GM21526 (cell line): ENCODE measurements around the gene SRSF4.
"Not testable (repeated sequence)": the region's sequence is repeated elsewhere in the genome, so short reads cannot be mapped to it uniquely, and the experiment has no call there.

ENCODE experiments used
- ATAC-seq: cut with Tn5 transposase; IDR thresholded peaks from one replicate; pipeline ENCODE4 v1.9.1; 2021; ENCODE audit warnings: moderate library complexity; ENCODE audit not compliant: unreplicated experiment, low FRiP score

SRSF4 gene

GRCh38 chr1:29181413-29182225, at the start of gene SRSF4:
TSS of gene SRSF4 (minus strand) at chr1:29181900. CDS start at chr1:29181752, 148 bp downstream.
- ATAC-seq = peak; percentile 83

DNA sequence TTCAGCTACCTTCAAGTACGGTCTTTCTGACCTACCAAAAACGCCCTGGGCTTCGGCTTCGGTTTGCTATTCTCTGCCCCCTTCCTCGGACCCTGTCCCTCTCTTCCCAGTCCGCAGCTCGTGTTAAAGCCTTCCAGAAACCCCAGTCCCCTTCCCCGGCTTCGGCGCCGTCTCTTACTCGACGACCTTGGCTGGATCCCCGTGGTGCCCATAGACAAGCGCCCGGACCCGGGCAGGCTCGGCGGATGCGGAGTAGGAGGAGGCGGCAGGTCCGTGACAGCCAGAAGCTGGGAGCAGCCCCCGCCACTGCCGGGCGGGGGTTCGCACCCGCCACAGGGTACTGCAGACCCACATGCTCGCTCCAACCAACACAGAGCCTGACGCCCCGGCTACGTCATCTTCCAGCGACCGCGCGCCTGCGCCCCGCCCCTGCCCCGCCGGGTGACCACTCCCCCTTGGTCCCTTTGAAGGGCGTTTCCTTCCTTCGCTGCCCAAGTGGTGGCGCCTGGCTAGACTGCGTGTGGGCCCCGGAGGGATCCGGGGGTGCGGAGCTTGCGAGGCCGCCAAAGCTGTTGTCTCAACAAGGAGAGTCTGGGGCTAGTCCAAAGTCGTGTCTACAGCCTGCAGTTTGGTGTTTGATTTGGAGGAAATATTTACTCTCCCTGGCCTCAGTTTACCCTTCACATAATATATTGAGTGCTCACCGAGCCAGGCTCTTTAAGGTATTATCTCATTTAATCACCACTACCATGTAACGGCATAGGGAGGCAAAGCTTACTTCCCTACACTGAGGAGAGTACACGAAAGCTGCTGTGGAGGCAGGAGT, 49.1 kb upstream of the SRSF4 start, which contains the start of gene MECR:
TSS of gene MECR (minus strand) at position 382 of the 826 bp plus-strand sequence. CDS start at position 354, 28 bp downstream.
- ATAC-seq = peak; percentile 87

- ATAC-seq = no peak
Observed at GRCh38 chr1:29230204-29230552, 48.5 kb upstream of the SRSF4 start.

DNA sequence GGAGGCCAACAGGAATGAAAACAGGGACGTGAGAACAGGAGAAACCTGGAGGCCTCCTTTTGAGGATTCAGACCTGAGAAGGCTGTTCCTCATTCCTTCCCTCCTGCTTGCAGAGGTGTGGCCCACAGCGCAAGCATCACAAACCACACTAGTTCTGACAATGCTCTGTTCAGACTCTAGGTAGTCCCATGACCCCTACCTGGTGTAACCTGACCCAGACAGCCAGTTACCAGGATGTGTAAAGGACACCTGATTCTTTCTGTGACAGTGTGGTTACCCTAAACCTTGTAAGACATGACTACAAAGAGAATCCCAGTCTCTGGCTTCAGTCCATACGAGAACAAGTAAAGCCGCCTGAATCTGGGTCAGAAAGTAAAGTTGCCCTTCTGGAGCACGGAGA, 45.8 kb upstream of the SRSF4 start:
- no peak for ATAC-seq

- no peak for ATAC-seq
Observed at GRCh38 chr1:29225361-29225760, 43.7 kb upstream of the SRSF4 start.

- ATAC-seq = no peak
Observed at GRCh38 chr1:29224356-29224837, 42.7 kb upstream of the SRSF4 start.

- no peak for ATAC-seq
Observed at GRCh38 chr1:29223521-29223920, 41.8 kb upstream of the SRSF4 start.

GRCh38 chr1:29222686-29223085, 41.0 kb upstream of the SRSF4 start:
- ATAC-seq = no peak

GRCh38 chr1:29222260-29222659, 40.6 kb upstream of the SRSF4 start:
- ATAC-seq = not testable (repeated sequence)

- ATAC-seq = no peak
Observed at GRCh38 chr1:29221296-29221695, 39.6 kb upstream of the SRSF4 start.

DNA sequence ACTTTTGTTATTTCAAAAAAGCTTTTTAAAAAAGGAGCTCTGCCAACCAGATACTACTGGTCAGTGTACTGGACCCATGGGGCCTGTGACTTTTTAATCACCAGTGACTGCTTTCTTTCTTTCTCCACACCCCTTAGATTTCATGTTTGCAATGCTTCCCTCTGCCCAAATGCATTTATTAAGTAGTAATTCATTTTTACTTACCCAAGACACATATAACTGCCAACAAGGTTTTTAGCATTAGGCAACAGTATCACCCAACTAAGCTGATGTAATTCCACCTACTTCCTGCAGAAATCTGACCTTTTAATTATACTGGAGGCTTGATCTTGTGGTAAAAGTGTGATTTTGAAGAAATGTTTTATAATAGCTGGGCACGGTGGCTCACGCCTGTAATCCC, 36.5 kb upstream of the SRSF4 start:
- no peak for ATAC-seq

DNA sequence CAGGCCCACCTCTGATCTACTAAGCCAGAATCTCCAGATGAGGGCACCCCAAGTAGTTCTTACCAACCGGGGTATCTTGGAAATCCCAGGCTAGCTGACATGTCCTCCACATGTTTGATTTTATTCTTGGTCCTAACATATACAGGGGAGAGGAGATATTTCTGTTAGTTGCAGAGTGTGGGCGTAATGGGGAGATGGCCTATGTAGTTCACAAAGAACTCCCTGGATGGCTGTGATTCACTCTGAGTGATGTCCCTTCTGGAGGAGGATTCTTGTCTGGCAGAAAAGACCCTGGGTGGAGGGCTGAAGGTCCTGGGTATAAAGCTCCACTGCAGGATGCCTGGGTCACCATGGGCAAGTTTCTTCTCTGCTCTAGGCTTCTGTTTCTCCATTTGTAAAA, 35.9 kb upstream of the SRSF4 start:
- no peak for ATAC-seq

DNA sequence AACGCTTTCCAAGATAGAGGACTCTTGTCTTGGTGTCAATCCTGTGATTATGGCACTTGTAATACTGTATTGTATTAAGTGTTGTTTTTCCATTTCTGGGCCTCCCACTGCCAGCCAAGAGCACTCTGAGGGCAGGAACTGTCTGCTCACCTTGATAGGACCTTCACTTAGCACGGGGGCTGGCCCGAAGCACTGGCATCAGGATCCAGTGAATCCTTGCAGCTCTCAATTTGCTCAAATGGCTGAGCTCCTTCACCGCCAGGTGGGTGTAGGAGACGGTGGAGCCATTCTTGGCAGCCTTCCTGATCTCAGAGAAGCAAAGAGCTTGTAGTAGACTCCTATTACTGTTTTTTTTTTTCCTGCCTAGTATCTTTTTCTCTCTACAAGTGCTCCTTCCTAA, 31.4 kb upstream of the SRSF4 start:
- no peak for ATAC-seq

DNA sequence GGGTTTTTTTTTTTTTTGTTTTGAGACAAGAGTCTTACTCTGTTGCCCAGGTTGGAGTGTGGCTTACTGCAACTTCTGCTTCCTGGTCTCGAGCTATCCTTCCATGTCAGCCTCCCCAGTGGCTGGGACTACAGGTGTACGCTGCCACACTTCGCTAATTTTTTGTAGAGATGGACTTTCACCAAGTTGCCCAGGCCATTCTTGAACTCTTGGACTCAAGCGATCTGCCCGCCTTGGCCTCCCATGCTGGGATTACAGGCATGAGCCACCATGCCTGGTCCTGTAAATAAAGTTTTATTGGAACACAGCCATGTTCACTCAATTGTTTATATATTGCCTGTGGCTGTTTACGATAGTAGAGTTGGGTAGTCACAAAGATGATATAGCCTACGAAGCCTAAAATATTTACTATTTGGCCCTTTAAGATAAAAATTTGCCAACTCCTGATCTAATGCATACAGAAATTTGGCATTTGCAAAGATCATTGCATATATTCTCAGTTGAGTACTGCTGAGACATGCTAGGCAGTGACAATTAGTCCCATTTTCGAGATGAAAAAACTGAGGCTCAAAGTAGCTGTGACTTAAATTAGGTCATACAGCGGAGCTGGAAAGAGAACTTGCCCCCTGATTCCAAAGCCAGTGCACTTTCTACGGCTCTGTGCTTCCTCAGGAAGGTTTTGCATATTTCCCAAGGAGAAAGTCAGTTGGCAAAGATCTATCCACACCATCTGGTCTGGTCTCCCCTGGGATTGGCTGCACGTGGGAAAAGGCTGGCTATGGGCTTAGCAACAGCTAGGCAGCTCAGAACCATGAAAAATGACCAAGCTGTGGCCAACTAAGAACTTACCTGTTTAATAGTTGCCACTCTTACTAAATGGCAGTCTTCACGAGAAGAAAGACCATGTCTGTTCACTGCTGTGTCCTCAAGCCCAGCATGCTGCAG, 29.7 kb upstream of the SRSF4 start:
- ATAC-seq = no peak

DNA sequence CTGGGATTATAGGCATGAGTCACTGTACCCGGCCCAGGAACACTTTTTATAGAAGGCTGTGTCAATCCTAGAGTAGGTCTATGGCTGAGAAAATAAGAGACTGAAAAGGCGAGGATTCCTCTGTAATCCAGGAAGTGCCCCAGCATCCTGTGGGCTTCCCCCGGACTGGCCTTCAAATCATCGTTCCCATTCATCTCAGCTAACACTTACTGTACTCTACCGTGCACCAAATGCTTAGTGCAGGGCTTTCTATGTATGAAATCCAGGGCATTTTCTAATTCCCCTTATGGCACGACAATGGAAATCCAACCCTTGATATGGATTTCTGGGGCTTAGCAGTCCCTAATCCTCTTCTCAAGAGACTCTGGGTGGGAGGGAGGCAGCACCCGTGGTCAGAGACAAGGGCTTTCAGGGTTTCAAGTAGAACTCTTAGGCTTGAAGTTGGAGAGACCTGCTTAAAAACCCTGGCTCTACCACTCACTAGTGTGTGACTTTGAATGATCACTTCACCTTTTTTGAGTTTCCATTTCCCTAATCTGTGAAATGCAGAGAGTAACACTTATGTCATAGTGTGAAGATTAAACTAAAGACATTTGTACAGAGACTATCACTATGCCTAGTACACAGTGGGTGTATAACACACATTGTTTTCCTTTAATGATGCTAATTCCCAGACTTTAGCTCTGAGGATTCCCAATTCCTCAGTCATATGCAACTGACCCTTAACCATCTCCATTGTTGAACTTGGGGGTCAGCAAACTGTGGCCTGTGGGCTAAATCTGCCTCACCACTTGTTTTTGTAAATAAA, 28.8 kb upstream of the SRSF4 start:
- no peak for ATAC-seq

- ATAC-seq = no peak
Observed at GRCh38 chr1:29209173-29209572, 27.5 kb upstream of the SRSF4 start.

GRCh38 chr1:29208442-29208841, 26.7 kb upstream of the SRSF4 start:
- ATAC-seq = no peak

GRCh38 chr1:29202584-29203340, 21.1 kb upstream of the SRSF4 start:
- no peak for ATAC-seq

DNA sequence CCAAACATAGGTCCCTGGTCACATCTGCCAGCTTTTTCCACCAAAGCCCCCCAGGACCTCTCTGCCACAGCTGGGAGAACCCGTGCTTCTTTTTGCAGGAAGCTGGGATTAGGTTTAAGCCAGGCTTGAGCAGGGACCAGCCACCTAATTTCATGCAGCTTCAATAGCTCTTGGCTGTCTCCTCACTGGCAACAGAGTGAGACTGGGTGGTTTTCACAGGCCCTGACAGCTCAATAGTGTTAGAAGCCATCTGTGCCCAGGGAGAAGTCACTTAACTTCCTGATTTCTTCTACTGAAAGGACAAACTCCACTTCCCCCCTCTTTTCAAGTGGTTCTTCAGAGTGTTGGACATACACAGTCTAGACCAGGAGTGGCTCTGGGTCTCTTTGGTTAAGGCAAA, 20.4 kb upstream of the SRSF4 start:
- no peak for ATAC-seq
